TTC549 (cell line): Measurements from ENCODE around the gene PKDCC.
"Not testable (repeated sequence)": the region's sequence is repeated elsewhere in the genome, so short reads cannot be mapped to it uniquely, and the experiment has no call there.

ENCODE experiments used
- FAIRE-seq: peaks from 2 replicates; lab custom pipeline; 2012; peaks lifted over from hg19 to GRCh38; lab: Jason Lieb, UNC

PKDCC gene

GRCh38 chr2:42030829-42031228 is 17.0 kb upstream of the PKDCC start:
- no peak for FAIRE-seq

DNA sequence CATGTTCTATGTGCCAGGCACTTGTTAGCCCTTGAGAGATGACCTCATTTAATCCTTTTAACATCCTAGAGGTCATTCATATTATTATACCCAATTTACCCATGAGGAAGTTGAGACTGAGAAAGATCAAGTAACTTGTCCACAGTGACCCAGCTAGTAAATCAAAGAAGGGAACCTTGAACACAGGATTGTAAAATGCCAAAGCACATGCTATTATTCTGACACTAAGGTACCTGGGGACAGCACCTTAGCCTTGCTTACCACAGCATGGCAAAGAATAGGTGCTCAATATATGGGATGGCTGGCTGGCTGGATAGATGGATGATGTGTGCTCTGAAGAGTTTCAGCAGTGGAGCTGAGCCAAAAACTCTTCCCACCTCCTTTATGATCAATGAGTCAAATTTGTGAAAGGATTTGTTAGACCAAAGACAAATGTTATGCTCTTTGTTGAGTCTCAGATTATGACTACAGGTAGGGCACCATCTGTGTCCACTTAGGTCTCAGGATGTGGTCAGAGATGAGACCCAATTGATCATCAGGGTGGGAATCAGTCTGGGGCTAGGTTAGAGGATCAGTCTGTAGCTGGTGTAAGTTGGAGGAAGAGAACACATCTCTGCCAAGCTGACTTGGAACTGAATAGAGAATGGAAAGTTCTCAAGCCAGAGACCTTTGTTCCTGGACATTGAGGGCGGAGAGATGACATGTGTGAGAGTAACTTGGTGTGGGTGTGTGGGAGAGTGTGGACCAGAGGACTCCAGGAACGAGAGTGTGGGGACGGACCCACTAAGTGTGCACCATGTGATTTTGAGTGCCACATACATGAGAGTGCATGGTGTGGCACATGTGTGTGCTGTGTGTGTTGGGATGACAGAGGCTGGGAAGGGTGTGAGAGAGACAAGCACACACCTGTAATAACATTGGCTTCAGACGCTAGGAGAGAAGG is 16.3 kb upstream of the PKDCC start:
- no peak for FAIRE-seq

DNA sequence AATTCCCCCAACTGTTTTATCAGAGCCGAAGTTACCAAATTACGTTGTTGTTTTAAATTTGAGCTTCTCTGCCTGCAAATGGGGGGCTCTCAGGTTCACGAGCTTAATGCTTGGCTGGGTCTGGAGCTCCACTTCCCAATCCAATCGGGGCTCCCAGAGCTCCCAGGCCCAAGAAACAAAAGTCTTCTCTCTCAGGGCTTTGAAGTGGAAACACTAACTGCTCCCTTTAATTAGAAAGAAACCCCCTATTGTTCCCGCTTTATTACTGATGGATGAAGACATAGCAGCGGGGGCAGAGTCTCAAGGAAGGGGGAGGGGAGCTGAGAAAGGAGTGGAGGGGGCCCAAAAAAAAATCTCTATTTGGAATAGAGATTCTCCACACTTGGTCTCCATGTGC is 15.6 kb upstream of the PKDCC start:
- no peak for FAIRE-seq

- no peak for FAIRE-seq
Observed at GRCh38 chr2:42032745-42033144, 15.1 kb upstream of the PKDCC start.

DNA sequence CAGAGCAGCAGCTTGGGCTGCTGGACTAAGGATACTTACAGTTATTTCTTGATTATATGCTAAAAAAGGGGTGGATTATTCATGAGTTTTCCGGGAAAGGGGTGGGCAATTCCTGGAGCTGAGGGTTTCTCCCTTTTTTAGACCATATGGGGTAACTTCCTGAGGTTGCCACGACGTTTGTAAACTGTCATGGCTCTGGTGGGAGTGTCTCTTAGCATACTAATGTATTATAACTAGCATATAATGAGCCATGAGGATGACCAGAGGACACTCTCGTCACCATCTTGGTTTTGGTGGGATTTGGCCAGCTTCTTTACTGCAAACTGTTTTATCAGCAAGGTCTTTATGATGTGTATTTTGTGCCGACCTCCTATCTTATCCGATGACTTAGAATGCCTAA is 13.7 kb upstream of the PKDCC start:
- not testable (repeated sequence) for FAIRE-seq

- FAIRE-seq, result no peak
Observed at GRCh38 chr2:42035241-42035640, 12.6 kb upstream of the PKDCC start.

DNA sequence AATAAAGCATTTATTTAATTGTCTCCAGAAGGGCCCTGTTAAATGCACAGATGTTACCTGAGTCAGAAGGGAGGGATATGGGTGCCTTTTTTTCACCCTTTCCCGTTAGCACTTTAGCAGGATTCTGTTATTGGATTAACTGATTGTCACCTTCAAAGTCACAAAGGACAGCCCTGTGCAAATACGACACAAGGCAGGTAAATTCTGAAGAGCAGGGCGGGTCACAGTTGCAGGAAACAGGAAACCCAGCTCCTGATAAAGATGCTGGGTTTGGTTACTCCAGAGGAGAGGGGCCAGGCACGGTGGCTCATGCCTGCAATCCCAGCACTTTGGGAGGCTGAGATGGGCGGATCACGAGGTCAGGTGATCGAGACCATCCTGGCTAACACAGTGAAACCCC is 11.4 kb upstream of the PKDCC start:
- FAIRE-seq, result no peak

DNA sequence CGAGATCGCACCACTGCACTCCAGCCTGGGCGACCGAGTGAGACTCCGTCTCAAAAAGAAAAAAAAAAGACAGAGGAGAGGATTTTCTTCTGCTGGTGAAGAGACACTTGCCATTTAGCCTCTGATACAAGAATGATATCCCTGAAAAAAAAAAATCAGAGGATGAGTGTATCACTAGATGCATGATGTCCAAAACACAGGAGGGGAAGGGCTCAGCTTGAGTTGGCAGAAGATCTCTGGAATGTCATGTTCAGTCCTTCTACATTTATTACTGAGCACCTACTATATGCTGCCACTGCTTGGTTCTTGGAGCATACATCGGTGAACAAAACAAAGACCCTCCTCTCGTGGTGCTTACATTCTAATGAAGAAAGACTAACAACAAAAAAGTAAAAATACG is 10.9 kb upstream of the PKDCC start:
- FAIRE-seq, result no peak

- no peak for FAIRE-seq
Observed at GRCh38 chr2:42040643-42041278, 7.1 kb upstream of the PKDCC start.

GRCh38 chr2:42041377-42042127 is 6.3 kb upstream of the PKDCC start:
- FAIRE-seq, result no peak

DNA sequence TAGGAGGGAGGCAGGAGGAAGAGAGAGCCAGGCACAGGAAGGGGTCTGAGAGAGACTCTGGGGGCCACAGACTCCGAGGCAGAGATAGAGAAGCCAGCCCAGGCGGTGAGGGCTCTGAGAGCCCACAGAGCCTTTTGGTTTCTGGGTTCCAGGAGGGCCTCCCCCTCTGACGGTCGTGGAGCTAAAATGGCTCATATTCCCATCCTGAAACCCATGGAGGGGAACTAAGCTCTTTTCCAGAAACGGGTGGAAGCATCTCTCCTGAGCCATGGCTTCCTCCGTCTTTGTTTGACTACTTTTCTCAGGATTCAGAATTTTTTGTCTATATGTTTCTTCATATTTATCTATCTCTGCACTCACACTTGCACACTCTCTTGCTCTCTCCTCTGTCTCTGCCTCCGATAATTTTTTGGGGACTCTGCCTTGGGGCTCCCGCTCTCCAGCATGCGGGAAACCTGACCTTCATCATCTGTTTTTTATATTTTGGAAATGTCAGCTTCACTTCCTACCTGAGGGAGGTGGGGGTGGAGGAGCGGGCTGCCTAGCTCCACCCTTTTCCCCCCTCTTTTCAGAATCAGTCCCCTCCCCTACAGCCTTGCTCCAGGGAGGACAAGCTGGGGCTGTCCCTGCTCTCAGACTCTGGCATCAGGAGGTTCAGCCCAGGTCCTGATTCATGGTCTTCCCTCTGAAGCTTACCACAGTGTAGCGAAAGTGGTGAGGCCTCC is 5.0 kb upstream of the PKDCC start:
- no peak for FAIRE-seq

GRCh38 chr2:42043789-42044394 is 3.9 kb upstream of the PKDCC start:
- no peak for FAIRE-seq

- FAIRE-seq, result no peak
Observed at GRCh38 chr2:42044939-42045338, 2.9 kb upstream of the PKDCC start.

- FAIRE-seq, result no peak
Observed at GRCh38 chr2:42045352-42045751, 2.5 kb upstream of the PKDCC start.

GRCh38 chr2:42045848-42046748 is 1.7 kb upstream of the PKDCC start:
- FAIRE-seq, result no peak

DNA sequence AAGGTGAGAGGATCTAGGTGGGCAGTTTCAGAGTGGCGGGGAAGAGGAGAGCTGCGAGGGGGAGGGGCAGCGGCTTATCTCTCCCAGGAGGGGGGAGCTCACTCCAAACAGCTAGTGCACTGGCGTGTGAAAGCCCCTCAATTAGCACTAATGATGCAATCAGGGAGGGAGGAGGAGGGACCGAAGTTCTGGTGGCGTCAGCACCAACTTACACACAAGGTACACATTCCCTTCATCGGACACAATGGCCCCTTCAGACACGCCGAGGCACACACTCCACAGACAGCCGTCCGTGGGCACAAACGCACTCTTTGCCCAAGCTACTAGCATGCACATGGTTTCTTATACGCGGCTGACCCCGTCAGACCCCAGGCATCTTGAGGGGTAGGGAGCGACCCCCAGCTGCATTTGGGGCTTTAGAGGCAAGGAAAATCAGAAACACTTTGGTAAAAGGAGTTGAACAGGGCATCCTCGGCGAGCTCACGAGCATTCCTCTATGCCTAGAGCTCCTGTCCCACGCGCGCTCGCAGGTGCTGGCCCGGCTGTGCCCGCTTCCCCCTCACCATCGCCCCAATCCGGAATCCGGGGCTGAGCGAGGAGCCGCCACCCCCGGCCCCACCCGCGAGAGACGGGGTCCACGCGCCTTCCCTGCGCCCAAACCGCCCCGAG is 868 bp upstream of the PKDCC start:
- no peak for FAIRE-seq

DNA sequence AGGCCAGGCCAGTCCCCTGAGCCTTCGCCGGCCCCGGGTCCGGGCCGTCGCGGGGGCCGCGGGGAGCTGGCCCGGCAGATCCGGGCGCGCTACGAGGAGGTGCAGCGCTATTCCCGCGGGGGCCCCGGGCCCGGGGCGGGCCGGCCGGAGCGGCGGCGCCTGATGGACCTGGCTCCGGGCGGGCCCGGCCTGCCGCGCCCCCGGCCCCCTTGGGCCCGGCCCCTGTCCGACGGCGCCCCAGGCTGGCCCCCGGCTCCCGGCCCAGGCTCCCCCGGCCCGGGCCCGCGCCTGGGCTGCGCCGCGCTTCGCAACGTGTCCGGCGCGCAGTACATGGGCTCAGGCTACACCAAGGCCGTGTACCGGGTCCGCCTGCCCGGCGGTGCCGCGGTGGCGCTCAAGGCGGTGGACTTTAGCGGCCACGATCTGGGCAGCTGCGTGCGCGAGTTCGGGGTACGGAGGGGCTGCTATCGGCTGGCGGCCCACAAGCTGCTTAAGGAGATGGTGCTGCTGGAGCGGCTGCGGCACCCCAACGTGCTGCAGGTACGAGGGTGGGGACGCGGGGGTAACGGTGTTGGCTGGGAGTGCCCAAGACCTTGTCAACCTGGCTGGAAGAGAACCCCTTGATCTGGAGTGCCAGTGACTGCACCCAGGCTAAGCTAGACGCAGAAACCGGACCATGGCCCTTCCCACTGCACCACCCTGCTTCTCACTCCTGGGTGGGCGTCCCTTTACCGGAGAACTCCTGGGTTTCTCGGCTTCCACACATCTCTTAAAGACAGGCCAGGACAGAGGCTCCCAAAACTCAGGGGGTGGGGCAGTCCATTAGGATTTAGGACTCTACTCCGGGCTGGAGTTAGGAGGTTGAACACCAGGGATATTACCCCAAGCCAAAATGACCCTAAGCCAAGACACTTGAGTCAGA is 739 bp downstream of the PKDCC start:
- FAIRE-seq, result no peak

DNA sequence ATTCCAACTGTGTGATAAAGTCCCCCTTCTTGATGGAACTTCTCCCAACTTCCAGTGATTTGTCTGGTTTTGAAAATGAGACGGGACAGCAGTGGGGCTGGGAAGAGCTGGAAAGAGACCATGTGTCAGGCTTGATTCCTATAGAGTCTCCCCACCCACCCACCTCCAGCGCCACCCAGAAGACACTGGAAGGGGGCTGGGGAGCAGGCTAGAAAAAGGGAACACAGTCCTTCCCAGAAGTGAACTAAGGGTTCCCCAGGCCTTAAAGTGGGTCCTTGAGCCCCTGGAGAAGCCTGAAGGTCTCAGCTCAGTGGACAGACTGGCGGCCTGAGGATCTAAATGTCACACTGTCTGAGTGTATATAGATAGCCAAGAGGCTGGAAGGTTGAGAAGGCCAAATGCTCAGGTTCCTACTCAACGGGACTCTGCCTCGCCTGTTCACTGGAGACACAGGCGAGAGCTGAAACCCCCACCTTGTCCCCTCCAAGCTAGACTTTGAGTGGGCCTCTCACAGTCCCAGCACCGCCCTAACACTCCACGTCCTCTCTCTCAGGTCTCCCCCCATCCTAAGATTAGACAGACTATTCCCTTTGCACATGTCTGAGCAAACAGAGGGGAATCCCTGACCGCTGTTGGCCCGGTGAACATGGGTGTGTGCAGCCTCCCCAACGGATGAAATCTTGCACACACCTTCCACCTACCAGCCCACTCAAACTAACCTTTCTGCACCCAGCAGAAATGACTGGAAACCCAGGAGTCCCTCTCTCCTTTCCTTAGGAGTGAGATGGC is 1.6 kb downstream of the PKDCC start:
- no peak for FAIRE-seq
